Measurements from ENCODE around the gene HIPK1.

- TF ChIP-seq POLR2A (IDR thresholded peaks at IDR 0.05; ENCODE audit: low read length) (no peak), GATA1 (IDR thresholded peaks at IDR 0.05; ENCODE audit: low read depth, low read length) (no peak)
Observed at GRCh38 chr1:113965703-113966412, 36.7 kb downstream of the HIPK1 start.
